ENCODE measurements around the gene CYTH4. TPM values are rescaled to one million over a fixed set of nuclear protein-coding genes. Genes with fewer than 3 reads are reported as not detected.

CYTH4 gene
- total RNA-seq, 2 donors from 2014 or later = 20.7 to 31.7 TPM

DNA sequence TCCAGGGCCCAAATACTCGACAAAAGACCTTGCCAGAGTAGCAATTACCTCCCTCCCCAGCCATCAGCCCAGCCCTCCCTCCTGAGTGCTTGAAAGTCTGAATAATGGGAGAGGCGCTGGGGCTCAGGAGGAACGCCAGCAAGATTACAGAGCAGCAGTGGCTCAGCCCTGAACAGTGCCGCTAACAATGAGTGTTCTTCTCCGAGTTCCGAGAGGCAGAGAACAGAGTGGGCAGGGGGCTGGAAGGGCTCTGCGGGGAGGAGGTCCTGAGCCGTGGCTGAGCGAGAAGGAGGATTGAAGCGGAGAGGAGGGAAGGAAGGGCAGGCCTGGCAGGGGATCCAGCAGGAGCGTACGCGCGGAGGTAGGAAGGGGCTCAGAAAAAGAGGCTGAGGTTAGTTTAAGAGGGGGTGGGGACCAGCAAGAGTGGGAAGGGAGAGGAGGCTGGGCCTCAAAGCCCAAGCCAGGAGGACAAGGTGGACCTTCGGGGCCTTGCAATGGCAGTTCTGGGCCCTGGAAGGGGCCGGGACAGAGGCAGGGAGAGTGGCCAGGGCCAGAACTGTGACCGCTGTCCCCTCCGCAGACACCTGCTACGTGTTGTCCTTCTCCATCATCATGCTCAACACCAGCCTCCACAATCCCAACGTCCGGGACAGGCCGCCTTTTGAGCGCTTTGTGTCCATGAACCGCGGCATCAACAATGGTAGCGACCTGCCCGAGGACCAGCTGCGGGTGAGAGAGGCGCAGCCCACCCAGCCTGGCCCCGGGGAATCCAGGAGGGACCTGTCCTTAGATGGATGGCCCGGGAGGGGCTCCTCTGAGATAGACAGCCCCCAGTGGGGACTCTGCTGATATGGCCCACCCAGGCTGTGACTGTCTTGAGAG is 20.6 kb downstream of the CYTH4 start:
- no peak for DNase-seq (ENCODE audit: low spot score)
- intact Hi-C loops (cut with DNase I) = no loop called here

DNA sequence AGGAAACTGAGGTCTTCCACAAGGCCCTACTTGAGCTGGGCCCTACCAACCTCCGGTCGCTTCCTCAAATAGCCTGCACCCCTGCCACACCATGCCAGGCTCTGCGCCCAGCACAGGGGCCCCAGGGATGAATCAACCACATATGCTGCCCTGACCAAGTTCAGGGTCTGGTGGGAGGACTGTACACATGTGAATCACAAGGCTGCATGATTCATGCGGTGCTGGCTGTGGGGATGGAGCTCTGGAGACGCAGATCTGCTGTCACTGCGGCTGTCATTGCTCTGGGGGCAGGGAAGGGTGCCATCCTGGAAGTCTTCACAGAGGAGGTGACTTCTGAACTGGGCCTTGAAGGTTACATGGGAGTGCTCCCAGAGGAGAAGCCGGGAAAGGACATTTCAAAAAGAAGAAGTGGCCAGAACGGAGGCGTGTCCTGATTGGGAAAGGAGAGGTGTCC is 21.5 kb downstream of the CYTH4 start:
- intact Hi-C loops (cut with DNase I) = no loop called here
- DNase-seq (ENCODE audit: low spot score) = no peak

DNA sequence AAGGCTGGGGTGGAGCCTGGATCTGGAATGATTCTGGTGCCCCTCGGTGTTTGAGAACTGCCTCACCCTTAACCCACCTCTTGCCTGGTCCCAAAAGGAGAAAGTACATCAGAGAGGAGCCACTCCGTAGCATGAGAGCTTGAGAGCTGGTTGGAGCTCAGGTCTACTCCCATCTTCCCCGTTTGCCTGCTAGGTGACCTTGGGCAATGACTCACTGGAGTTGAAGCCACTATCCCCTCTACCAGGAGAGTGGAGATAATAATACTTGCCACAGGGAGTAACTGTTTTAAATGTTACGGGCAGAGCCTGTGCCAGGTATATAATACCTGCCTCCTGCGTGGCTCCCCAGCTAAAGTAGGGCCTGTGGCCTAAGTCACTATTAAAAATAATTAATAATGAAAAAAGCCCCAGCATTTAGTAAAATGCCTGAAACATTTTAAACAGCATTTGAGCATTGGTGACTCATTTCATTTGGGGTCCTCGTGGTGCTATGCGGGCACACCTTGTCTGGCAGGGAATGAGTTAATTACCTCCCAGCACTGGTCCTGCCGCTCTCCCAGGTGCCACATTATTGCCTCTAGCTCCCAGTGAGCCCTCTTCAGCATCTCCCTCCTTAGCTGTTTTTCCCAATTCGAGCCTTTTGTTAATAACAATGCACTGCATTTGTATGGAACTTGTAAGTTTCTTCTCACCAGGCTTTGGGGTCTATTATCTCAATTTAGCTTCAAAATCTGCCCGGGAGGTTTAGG is 22.5 kb downstream of the CYTH4 start:
- intact Hi-C loops (cut with DNase I) = no loop called here
- no peak for DNase-seq (ENCODE audit: low spot score)

DNA sequence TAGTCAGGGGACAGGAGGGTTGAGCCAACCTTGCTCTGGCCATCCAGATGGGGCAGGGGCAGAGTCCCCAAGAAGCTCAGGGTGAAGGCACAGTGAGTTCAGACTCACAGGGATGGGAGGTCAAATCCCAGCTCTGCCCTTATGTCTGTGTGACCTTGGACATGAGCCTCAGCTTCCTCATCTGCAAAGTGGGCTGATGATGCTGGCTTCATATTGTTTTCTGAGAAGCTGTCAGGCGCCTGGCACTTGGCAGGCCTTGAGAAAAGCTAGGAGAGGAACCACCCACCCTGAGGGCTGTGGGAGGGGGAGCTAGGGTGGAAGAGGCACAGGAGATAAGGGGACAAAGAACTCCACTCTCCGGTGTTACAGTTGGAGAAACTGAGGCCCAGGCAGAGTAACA is 23.6 kb downstream of the CYTH4 start:
- intact Hi-C loops (cut with DNase I) = no loop called here
- no peak for DNase-seq (ENCODE audit: low spot score)

DNA sequence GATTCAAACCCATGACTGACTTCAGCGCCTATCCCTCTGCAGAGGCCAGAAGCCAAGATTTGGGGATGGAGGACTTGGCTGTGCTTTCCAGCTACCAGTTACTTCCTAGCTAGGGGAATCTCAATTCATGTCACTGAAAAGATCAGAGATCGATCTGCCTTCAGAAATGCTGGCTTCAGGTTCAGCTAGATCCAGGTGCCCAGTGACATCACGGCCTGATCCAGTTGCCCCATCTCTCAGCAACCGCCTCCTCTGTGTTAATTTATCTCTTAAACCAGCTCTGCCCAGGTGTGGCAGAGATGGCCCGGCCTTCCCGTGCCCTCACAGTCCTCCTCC is 24.2 kb downstream of the CYTH4 start:
- DNase-seq (ENCODE audit: low spot score) = no peak
- intact Hi-C loops (cut with DNase I) = no loop called here

DNA sequence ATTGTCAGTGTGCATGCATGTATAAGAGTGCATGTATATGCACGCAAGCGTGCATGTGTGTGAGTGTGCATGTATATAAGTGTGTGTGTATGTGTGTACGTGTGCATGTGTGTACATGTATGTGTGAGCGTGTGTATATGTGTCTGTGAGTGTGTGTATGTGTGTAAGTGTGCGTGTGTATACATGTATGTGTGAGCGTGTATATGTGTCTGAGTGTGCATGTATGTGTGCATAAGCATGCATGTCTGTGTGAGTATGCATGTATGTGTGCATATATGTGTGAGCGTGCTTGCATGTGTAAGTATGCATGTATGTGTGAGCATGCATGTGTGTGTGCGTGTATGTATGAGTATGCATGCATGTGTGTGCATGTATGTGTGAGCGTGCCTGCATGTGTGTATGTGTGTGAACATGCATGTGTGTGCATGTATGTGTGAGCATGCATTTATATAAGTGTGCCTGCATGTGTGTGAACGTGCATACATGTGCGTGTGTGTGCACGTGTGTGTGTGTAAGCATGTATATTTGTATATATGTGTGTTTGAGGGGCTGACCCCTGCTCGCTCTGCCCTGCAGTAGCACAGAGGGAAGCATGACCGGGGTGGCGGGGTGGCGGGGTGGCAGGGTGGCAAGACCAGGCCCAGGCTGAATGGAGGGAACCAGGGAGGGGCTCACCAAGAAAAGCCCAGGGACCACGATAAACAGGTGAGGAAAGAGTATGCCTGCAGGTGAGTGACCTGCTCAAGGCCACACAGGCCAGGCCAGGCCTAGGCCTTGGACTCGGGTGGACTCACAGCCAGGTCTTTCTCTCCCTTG is 26.3 kb downstream of the CYTH4 start:
- no peak for DNase-seq (ENCODE audit: low spot score)
- intact Hi-C loops (cut with DNase I) = no loop called here

DNA sequence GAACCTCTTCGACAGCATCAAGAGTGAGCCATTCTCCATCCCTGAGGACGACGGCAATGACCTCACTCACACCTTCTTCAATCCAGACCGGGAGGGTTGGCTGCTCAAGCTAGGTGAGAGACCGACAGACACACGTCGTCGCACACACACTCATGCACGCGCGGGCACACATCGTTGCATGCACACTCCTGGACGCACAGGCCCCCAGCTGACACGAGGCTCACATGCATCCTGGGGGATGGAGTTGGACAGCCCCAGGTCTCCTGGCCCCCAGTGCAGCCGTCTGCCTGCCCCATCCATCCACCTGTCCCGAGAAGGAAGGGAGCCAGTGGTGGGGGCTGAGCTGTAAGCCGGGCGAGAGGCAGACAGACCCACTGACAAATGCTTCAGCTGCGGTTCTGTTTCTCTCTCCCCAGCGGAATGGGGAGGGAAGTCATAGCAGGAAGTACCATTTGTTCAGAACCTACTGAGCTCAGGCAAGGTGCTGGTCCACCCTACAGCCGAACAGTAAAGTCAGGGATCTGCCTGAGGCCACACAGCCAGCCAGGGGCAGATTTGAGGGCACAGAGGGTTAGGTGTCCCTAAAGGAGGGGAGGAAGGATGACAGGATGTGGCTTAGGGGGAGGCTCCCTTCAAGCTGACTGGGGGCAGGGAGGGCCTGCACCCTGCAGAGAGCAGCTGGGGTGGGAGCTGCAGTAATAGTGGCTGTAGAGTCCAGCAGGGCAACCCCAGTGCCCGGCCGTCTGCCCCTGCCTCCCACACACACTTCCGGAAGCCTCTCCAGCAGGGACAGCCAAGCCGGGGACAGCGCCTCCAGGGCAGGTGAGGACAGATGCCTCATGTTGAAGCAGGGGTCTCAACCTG is 27.1 kb downstream of the CYTH4 start:
- no peak for DNase-seq (ENCODE audit: low spot score)
- intact Hi-C loops (cut with DNase I) = no loop called here

DNA sequence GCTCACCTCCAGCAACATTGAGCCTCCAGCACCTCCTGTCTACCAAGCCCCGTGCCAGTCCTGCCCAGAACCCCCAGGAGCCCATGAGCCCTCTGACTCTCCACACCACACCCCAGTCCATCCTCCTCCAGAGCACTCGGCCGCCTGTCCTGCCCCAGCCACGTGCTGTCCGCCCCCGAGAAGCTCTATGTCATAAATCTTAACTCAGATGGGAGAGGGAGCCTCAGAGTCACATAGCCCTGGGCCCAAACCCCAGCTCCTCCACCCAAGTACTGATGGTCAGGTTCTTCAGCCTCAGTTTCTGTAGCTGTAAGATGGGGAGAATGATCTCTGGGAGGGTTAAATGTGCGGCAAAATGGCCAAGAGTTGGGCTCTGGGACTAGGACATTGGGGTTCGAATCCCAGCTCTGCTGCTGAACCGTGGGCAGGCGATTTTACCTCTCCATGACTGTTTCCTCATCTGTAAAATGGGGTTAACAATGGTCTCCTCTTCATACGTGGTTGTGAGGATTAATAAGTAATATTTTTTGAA is 27.8 kb downstream of the CYTH4 start:
- no peak for DNase-seq (ENCODE audit: low spot score)
- intact Hi-C loops (cut with DNase I) = no loop called here

DNA sequence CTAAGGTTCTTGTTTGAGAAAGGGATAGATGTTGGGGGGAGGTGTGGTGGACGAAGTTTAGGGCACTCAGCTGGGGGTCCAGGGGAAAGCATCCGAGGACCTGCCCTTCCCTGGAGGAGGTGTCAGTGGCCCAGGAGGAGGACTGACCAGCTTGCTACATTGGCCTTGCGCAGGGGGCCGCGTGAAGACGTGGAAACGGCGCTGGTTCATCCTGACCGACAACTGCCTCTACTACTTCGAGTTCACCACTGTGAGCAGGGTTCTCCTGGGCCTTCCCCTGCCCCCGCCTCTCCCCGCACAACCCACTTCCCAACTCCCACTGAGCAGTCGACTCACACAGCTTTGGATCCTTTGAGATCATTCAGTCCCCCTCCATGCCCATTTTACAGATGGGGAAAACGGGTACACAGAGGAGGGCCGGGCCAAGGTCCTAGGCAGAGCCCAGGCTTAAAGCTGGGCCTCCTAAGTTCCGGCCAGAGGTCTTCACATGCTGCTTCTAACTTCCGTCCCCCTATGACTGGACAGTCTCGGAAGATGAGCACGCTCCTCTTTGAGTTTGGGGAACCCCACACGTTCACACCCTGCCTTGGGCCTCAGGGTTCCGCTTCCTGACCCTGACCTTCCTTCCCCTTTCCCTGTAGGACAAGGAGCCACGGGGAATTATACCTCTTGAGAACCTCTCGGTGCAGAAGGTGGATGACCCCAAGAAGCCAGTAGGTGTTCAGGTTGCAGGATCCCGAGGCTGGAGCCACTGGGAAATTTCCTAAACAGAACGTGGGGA is 28.7 kb downstream of the CYTH4 start:
- intact Hi-C loops (cut with DNase I) = no loop called here
- no peak for DNase-seq (ENCODE audit: low spot score)

DNA sequence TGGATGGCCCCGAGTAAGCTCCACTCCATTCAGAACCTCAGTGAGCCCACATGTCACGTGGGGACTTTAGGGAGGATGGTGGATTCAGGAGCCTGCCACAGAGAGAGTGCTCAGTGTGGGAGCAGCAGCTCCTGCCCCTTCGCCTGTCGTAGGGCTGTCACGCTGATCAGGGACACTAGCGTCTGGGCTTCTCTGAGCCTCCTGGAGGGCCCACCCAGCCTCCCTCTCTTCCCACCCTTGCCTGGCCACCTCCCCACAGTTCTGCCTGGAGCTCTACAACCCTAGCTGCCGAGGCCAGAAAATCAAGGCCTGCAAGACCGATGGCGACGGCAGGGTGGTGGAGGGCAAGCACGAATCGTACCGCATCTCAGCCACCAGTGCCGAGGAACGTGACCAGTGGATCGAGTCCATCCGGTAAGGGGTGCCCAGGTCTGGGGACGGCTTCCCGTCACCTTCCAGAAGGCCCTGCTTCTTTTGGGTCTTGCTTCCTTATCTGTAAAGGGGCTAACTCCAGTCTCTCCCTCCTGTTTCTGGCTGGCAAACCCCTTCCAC is 29.5 kb downstream of the CYTH4 start:
- DNase-seq (ENCODE audit: low spot score) = no peak
- intact Hi-C loops (cut with DNase I) = no loop called here

DNA sequence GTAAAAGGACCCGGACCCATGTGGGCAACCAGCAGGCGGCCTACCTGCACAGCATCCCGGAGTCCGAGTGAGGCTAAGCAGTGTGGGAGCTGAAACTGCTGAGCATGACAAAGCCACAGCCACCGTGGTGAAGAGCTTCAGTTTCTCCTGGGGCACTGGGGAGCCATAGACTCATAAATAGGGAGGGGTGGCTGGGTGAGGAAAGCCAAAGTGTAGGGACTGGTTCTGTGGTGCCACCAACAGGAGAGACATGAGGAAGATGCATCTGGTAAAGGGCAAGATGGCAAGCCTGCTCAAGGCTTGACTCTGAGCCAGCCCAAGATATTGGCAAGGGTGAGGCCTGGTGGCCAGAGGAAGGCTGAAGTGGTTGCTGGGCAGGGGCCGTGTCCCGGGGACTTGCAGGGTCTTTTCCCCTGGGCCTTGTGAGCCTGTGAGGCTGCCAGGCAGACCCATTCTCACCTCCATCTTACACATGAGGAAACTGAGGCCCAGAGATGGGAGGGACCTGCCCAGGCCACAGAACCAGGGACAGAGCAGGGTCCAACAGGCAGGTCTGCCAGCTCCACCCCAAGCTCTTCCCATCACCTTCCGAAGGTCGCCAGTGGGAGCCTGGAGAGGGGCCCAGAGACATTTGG is 30.4 kb downstream of the CYTH4 start:
- no peak for DNase-seq (ENCODE audit: low spot score)
- intact Hi-C loops (cut with DNase I) = no loop called here

DNA sequence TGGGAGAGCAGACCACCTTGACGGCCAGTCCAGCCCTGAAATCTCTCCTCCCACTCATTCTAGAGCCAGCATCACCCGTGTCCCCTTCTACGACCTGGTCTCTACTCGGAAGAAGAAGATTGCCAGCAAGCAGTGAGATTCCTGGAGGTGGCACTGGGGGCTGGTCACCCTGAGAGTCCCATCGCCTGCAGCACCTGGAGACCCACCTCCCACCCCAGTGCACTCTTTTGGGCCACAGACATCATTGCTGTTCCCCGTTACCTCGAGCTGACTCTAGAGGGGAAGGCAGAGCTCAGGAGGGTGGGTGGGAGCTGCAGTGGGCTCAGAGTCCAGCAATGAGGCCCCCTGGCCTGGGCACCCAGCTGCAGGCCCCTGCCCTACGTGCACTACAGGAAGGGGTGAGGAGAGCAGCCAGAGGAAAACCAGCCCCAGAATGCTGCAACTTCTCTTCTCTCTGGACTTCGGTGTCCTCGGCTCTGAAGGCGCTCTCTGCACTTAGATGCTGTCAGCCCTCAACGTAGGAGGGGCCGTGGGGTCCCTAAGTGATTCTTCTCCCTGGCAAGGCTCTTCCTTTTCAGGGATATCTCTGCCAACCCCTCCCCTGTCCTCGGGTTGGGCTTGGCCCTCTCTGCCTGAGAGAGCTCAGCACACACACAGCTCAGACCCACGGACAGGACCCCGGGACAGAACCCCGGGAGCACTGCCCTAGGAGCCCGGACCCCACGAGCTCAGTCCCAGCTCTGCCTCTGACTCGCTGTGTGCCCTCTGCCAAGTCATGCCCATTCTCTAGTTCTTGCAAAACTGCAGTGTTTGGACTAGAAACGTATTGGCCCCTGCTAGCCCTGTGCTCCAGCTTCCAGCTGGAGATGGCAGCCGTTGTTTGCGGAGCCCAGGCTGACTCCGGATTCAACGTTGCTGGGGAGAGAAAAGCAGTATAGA is 31.3 kb downstream of the CYTH4 start:
- intact Hi-C loops (cut with DNase I) = no loop called here
- no peak for DNase-seq (ENCODE audit: low spot score)

DNA sequence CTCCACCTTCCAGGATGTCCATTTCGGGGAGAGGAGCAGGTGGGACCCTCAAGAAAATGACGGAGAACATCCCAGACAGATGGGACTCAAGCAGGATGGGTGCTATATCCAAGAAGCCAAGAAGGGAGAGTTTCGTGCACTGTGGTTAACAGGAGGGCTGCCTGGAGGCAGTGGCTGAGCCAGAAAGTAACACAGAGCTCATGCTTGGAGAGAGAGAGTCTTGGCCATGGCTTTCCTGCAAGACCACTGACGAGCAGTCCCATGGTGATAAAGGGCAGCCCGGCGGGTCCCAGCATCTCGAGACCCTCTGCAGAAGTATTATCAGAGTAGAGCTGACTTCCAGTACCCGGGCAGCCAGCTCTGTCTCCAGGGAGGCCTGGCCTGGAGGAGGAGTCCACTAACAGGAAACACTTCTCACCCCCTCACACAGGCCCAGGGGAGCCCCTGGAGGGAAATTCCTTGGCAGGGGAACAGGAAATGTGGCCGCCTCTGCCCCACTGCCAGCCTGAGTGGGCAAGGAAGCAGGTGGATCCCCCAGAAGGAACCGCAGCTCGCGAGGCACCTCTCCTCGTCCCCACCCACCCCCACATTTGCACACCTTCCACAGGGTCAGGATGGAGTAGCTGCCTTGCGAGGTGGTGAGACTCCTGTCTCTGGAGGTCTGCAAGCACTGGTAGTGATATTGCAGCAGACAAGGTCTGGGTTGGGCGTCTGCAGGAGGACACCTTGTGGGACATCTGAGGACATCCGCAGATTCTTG is 32.2 kb downstream of the CYTH4 start:
- intact Hi-C loops (cut with DNase I) = no loop called here

DNA sequence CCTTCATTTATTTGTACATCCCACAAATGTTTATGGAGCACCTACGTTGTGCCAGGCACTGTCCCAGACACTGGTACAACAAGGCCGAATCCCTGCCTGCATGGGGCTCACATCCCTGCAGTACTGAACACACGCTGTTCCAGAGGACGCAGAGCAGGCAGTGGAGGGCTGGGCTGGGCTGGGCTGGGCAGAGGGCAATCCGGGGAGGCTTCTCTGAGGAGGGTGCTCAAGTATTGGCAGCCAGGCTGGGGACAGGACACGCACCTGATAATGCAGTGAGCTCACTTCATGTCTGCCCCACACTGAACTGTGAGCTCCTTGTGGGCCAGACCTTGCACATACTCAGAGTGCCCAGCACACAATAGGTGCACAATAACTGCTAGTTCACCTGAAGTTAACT is 34.1 kb downstream of the CYTH4 start:
- intact Hi-C loops (cut with DNase I) = no loop called here
- no peak for DNase-seq (ENCODE audit: low spot score)

More for the DNA sequence above, 32.2 kb downstream of the CYTH4 start:
- no peak for DNase-seq (ENCODE audit: low spot score)

DNA sequence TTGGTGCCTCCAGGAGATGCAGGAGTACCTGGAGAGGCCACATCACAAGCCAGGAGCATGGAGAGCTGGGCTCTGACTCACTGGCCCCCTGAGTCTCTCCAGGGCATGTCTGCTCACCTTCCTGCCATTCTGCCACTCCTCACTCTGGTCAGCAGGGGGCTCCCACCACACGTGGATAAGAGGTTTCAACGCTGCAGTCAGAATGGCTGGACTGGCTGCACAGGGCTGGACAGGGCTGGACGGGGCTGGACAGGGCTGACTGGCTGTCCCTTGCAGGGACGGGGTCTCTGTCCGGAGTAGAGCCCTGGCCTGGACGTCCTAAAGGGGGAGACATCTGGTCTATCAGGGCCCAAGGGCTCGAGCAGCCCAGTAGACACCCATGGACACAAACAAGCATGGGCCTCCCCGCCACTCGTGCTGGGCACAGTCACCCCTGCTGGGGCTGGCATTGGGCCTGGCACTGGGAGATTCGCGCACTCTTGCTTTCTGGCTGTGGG is 34.6 kb downstream of the CYTH4 start:
- peak; percentile 89 for DNase-seq (ENCODE audit: low spot score)

More for the DNA sequence above, 34.6 kb downstream of the CYTH4 start:
- intact Hi-C loops (cut with DNase I) = no loop called here

All from posterior vena cava (tissue), 2 donors.